OCI-LY7 (cell line): ENCODE data around the gene TM9SF3. TPM values are rescaled to one million over a fixed set of nuclear protein-coding genes. Genes with fewer than 3 reads are reported as not detected.

Experiments used
- BruUV-seq: library from RNA; stranded (reverse); fragments of 400-500 nt; replicated peaks from 2 replicates; lab custom pipeline; 2021; lab: Mats Ljungman, UMichigan
- CTCF ChIA-PET: fragments of 300-600 bp; sonication (Branson Sonifier 250); formaldehyde crosslinking; loops from one replicate; lab custom pipeline; 2022; ENCODE audit warnings: antibody characterized with exemption; ENCODE audit not compliant: unreplicated experiment; lab: Charles Lee
- POLR2A ChIA-PET: fragments of 300-600 bp; sonication (Branson Sonifier 250); formaldehyde crosslinking; loops from one replicate; lab custom pipeline; 2022; ENCODE audit warnings: antibody characterized with exemption; lab: Charles Lee
- DNase-seq: peaks from one replicate; pipeline ENCODE4 v3.0.0-alpha.2; 2015; ENCODE audit warnings: low spot score
- H2AFZ ChIP-seq: fragments of 200-600 bp; sonication (generic), shearing (Covaris generic); 2 replicates; pipeline ENCODE4 v1.6.1; 2014; ENCODE audit warnings: mild to moderate bottlenecking, antibody characterized with exemption, low read length, moderate library complexity
- H3K27ac ChIP-seq: fragments of 200-600 bp; sonication (generic); 2 replicates; pipeline ENCODE4 v1.5.1; 2014; ENCODE audit warnings: mixed run types, low read depth, mild to moderate bottlenecking, moderate library complexity, low read length, inconsistent platforms; ENCODE audit not compliant: poor library complexity, severe bottlenecking
- H3K36me3 ChIP-seq: fragments of 200-600 bp; sonication (generic); 2 replicates; pipeline ENCODE4 v1.6.1; 2014; ENCODE audit warnings: mild to moderate bottlenecking, antibody characterized with exemption, low read length, moderate library complexity, mixed read lengths; ENCODE audit not compliant: insufficient read depth
- H3K4me1 ChIP-seq: fragments of 200-600 bp; sonication (generic); 2 replicates; pipeline ENCODE4 v1.5.1; 2014; ENCODE audit warnings: mild to moderate bottlenecking, low read length; ENCODE audit not compliant: insufficient read depth, poor library complexity, severe bottlenecking
- H3K4me2 ChIP-seq: fragments of 200-600 bp; sonication (generic); 2 replicates; pipeline ENCODE4 v1.6.1; 2014; ENCODE audit warnings: mild to moderate bottlenecking, low read length
- H3K4me3 ChIP-seq: fragments of 200-600 bp; sonication (generic); 2 replicates; pipeline ENCODE4 v1.5.1; 2014; ENCODE audit warnings: mild to moderate bottlenecking, low read depth, low read length; ENCODE audit not compliant: poor library complexity, severe bottlenecking
- H3K79me2 ChIP-seq: fragments of 200-600 bp; sonication (generic); 2 replicates; pipeline ENCODE4 v1.6.1; 2016; ENCODE audit warnings: low read depth, mild to moderate bottlenecking, low read length, moderate library complexity, mixed read lengths; ENCODE audit not compliant: insufficient read depth
- H3K9me2 ChIP-seq: fragments of 200-600 bp; sonication (generic); 2 replicates; pipeline ENCODE4 v1.6.1; 2016; ENCODE audit warnings: mild to moderate bottlenecking, low read length, mixed read lengths; ENCODE audit not compliant: insufficient read depth
- H3K9me3 ChIP-seq: fragments of 200-600 bp; sonication (generic); 2 replicates; pipeline ENCODE4 v1.6.1; 2014; ENCODE audit warnings: mild to moderate bottlenecking, mixed run types, low read length, mixed read lengths
- H4K20me1 ChIP-seq: fragments of 200-600 bp; sonication (generic); 2 replicates; pipeline ENCODE4 v1.6.1; 2014; ENCODE audit warnings: mild to moderate bottlenecking, antibody characterized with exemption, low read length, moderate library complexity, mixed read lengths; ENCODE audit not compliant: insufficient read depth
- EZH2phosphoT487 ChIP-seq: fragments of 200-600 bp; sonication (generic); IDR thresholded peaks from 2 replicates; pipeline ENCODE4 v1.6.1; 2018; ENCODE audit warnings: low read depth, borderline replicate concordance, mild to moderate bottlenecking, mixed run types, antibody characterized with exemption, low read length, moderate library complexity, mixed read lengths
- intact Hi-C: fragments of 100-400 bp; cut with micrococcal nuclease; formaldehyde crosslinking; loops from one replicate; pipeline ENCODE4 v1.10.0; 2022; ENCODE audit not compliant: unreplicated experiment
- total RNA-seq, 2 experiments: library from RNA; depleted of rRNA in 1 of 2; stranded (reverse); fragments of >200 nt in 1 of 2; shearing (Covaris generic) in 1 of 2; gene quantifications; 2 replicates each; pipeline ENCODE4 v1.2.3, GENCODE V29; 2014 to 2022
- TF ChIP-seq, protein P1 (sequence below): fragments of 200-600 bp; sonication (generic); conservative IDR thresholded peaks from 2 replicates; pipeline ENCODE4 v1.5.1; 2014; ENCODE audit warnings: mild to moderate bottlenecking, antibody characterized with exemption, low read length, moderate library complexity, mixed read lengths

TM9SF3 gene
- total RNA-seq, 2 experiments from 2014 or later = 23.0 to 88.8 TPM

DNA sequence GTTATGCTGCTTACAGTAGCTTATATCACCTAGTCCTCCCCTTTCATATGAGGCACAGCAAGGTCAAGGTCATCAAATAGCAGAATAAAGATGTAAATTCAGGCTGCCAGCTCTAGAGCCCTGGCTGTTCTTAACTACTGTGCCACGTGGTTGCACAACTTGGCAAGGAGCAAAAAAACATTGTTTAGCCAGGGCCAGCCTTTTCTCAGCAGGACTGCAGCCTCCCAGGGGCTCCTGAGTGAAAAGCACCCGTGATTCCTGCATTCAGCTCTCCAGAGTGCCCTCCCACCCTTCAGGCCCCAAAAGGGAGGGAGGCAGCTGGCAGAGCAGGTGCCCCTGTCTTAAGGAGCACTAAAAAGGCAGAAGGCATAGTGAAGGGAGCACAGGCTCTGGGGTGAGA is 31.8 kb upstream of the TM9SF3 start:
- DNase-seq = no peak
- H3K9me2 ChIP-seq = no peaks in the 10 kb centered on the region
- H3K4me2 ChIP-seq = no peak overlapping the region
- H3K36me3 ChIP-seq = peaks cover 100% of the 10 kb centered on the region
- TF ChIP-seq EZH2phosphoT487 = no peak
- TF ChIP-seq, protein P1, sequence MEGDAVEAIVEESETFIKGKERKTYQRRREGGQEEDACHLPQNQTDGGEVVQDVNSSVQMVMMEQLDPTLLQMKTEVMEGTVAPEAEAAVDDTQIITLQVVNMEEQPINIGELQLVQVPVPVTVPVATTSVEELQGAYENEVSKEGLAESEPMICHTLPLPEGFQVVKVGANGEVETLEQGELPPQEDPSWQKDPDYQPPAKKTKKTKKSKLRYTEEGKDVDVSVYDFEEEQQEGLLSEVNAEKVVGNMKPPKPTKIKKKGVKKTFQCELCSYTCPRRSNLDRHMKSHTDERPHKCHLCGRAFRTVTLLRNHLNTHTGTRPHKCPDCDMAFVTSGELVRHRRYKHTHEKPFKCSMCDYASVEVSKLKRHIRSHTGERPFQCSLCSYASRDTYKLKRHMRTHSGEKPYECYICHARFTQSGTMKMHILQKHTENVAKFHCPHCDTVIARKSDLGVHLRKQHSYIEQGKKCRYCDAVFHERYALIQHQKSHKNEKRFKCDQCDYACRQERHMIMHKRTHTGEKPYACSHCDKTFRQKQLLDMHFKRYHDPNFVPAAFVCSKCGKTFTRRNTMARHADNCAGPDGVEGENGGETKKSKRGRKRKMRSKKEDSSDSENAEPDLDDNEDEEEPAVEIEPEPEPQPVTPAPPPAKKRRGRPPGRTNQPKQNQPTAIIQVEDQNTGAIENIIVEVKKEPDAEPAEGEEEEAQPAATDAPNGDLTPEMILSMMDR = no peak
- ChIA-PET POLR2A (interaction anchor here (0.7 kb wide), 1 partner anchor 14 kb away, joined by 3 read pairs; no protein-coding TSS in a partner anchor), CTCF (no interaction called here)
- H3K9me3 ChIP-seq = no peaks in the 10 kb centered on the region
- no TSS peak for BruUV-seq
- H4K20me1 ChIP-seq = no peaks in the 10 kb centered on the region
- intact Hi-C loops = no loop called here
- H3K79me2 ChIP-seq = no peaks in the 10 kb centered on the region
- no peak overlapping the region for H2AFZ ChIP-seq
- no peak overlapping the region for H3K4me3 ChIP-seq
- H3K27ac ChIP-seq = no peak overlapping the region
- H3K4me1 ChIP-seq = no peaks in the 10 kb centered on the region

GRCh38 chr10:96616961-96617360 is 30.1 kb upstream of the TM9SF3 start:
- intact Hi-C loops = no loop called here
- H3K4me3 ChIP-seq = no peak overlapping the region
- no peak overlapping the region for H3K27ac ChIP-seq
- no peak for TF ChIP-seq EZH2phosphoT487
- TF ChIP-seq, protein P1 = no peak
- ChIA-PET POLR2A (no interaction called here), CTCF (no interaction called here)
- no TSS peak for BruUV-seq
- H2AFZ ChIP-seq = no peak overlapping the region
- H3K79me2 ChIP-seq = no peaks in the 10 kb centered on the region
- no peaks in the 10 kb centered on the region for H3K9me3 ChIP-seq
- DNase-seq = no peak
- peaks cover 97% of the 10 kb centered on the region for H3K36me3 ChIP-seq
- H4K20me1 ChIP-seq = no peaks in the 10 kb centered on the region
- H3K4me2 ChIP-seq = no peak overlapping the region
- no peaks in the 10 kb centered on the region for H3K9me2 ChIP-seq
- no peaks in the 10 kb centered on the region for H3K4me1 ChIP-seq

- Histone ChIP-seq H3K4me1 (no peaks in the 10 kb centered on the region), H3K27ac (no peak overlapping the region), H3K4me3 (no peak overlapping the region), H3K9me2 (no peaks in the 10 kb centered on the region), H3K9me3 (no peaks in the 10 kb centered on the region), H4K20me1 (no peaks in the 10 kb centered on the region), H2AFZ (no peak overlapping the region), H3K79me2 (no peaks in the 10 kb centered on the region), H3K4me2 (no peak overlapping the region), H3K36me3 (peaks cover 97% of the 10 kb centered on the region)
- CTCF ChIA-PET = no interaction called here
- intact Hi-C loops = no loop called here
- TF ChIP-seq EZH2phosphoT487 = no peak
- TF ChIP-seq, protein P1 = no peak
- no TSS peak for BruUV-seq
- DNase-seq = no peak
- POLR2A ChIA-PET = no interaction called here
These were observed 27.7 kb upstream of the TM9SF3 start for GRCh38 chr10:96614515-96614914.
